H1 (cell line): Measurements from ENCODE around the gene PSORS1C1. TPM values are rescaled to one million over a fixed set of nuclear protein-coding genes. Genes with fewer than 3 reads are reported as not detected.

Experiments used
- CREB1 ChIP-seq: IDR thresholded peaks from 2 replicates; pipeline ENCODE4 v1.6.1; 2012; ENCODE audit warnings: inconsistent platforms
- POLR2A ChIP-seq, 2 experiments: IDR thresholded peaks; 1 replicate in 1 of 2; 2 replicates in 1 of 2; pipeline ENCODE4 v1.6.1; 2011; ENCODE audit warnings: low read depth in 2 of 2, low read length in 2 of 2, mild to moderate bottlenecking in 2 of 2; ENCODE audit errors: control extremely low read depth in 1 of 2
- SP1 ChIP-seq: IDR thresholded peaks from 2 replicates; pipeline ENCODE4 v1.6.1; 2011; ENCODE audit warnings: low read depth, low read length
- polyA plus RNA-seq, 7 experiments: library from polyadenylated mRNA; depleted of rRNA in 3 of 7; stranded (reverse) in 5 of 7; unstranded in 2 of 7; fragments of >200 nt in 5 of 7; fragments of 200-250 nt in 2 of 7; gene quantifications; 1 replicate in 5 of 7; 2 replicates in 1 of 7; 4 replicates in 1 of 7; pipeline versions ENCODE4 v1.2.1 to v1.2.3, GENCODE V29; 2011 to 2013; ENCODE audit warnings: missing spikeins in 2 of 7, mixed read lengths in 2 of 7
- total RNA-seq: library from RNA; stranded (reverse); fragmentation: NEBNext Ultra II Directional; extraction: Animal tissue kit (Norgen Biotek cat#: 25700); gene quantifications from 2 replicates; pipeline ENCODE4 v1.2.1, GENCODE V29; 2021
- TF ChIP-seq, protein P1 (sequence below): fragments of 300-600 bp; sonication (generic); IDR thresholded peaks from 2 replicates; pipeline ENCODE4 v1.7.1; 2012; ENCODE audit warnings: low read length, moderate library complexity, mild to moderate bottlenecking, inconsistent platforms; ENCODE audit not compliant: insufficient replicate concordance

The PSORS1C1 gene
- total and polyA plus RNA-seq, 2 of the 8 experiments (the other 6 are each of a cell fraction or from before 2014, with no cell fraction given) = 0.12 to 0.52 TPM

DNA sequence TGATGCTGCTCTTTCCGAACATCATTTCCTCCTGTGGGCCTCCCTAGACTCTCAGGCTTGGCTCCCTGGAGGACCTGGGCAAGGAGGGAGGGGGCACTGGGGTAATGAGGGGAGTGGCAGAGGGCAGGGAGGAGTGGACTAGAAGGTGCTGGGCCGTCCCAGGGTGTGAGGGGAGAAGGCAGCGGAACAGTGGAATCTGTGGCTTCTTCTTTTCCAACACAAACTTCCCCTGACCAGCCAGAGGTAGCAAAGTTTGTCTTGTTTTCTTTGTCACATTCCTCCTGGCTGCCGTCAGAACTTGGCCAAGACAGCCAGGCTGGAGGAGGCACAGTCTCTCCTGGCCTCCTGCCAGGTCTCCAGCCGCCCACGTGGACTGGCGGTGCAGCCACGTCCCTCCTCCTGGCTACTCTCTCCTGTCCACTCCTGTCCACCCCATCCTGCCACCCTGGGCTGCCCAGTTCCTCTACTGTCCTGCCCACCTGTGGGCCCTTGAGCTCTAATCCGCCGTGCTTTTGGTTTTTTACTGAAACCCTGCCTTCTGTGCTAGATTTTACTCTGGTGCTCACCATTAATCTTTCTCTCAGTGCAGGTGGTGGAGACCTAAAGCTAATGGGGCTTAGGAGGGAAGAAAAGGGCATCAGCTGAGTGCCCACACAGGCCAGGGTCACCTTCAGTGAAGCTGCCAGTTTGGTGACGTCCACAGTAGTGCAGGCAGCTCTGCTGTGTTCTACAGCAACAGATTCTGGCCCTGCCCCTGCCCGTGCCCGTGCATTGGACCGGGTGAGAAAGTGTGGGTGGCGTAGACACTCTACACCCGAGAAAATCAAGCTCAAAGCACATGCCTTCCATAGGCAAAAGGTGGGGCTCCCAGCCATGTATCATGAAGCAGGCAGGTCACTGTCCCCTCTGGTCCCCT is 8.4 kb downstream of the PSORS1C1 start (continued):
- TF ChIP-seq, protein P1, sequence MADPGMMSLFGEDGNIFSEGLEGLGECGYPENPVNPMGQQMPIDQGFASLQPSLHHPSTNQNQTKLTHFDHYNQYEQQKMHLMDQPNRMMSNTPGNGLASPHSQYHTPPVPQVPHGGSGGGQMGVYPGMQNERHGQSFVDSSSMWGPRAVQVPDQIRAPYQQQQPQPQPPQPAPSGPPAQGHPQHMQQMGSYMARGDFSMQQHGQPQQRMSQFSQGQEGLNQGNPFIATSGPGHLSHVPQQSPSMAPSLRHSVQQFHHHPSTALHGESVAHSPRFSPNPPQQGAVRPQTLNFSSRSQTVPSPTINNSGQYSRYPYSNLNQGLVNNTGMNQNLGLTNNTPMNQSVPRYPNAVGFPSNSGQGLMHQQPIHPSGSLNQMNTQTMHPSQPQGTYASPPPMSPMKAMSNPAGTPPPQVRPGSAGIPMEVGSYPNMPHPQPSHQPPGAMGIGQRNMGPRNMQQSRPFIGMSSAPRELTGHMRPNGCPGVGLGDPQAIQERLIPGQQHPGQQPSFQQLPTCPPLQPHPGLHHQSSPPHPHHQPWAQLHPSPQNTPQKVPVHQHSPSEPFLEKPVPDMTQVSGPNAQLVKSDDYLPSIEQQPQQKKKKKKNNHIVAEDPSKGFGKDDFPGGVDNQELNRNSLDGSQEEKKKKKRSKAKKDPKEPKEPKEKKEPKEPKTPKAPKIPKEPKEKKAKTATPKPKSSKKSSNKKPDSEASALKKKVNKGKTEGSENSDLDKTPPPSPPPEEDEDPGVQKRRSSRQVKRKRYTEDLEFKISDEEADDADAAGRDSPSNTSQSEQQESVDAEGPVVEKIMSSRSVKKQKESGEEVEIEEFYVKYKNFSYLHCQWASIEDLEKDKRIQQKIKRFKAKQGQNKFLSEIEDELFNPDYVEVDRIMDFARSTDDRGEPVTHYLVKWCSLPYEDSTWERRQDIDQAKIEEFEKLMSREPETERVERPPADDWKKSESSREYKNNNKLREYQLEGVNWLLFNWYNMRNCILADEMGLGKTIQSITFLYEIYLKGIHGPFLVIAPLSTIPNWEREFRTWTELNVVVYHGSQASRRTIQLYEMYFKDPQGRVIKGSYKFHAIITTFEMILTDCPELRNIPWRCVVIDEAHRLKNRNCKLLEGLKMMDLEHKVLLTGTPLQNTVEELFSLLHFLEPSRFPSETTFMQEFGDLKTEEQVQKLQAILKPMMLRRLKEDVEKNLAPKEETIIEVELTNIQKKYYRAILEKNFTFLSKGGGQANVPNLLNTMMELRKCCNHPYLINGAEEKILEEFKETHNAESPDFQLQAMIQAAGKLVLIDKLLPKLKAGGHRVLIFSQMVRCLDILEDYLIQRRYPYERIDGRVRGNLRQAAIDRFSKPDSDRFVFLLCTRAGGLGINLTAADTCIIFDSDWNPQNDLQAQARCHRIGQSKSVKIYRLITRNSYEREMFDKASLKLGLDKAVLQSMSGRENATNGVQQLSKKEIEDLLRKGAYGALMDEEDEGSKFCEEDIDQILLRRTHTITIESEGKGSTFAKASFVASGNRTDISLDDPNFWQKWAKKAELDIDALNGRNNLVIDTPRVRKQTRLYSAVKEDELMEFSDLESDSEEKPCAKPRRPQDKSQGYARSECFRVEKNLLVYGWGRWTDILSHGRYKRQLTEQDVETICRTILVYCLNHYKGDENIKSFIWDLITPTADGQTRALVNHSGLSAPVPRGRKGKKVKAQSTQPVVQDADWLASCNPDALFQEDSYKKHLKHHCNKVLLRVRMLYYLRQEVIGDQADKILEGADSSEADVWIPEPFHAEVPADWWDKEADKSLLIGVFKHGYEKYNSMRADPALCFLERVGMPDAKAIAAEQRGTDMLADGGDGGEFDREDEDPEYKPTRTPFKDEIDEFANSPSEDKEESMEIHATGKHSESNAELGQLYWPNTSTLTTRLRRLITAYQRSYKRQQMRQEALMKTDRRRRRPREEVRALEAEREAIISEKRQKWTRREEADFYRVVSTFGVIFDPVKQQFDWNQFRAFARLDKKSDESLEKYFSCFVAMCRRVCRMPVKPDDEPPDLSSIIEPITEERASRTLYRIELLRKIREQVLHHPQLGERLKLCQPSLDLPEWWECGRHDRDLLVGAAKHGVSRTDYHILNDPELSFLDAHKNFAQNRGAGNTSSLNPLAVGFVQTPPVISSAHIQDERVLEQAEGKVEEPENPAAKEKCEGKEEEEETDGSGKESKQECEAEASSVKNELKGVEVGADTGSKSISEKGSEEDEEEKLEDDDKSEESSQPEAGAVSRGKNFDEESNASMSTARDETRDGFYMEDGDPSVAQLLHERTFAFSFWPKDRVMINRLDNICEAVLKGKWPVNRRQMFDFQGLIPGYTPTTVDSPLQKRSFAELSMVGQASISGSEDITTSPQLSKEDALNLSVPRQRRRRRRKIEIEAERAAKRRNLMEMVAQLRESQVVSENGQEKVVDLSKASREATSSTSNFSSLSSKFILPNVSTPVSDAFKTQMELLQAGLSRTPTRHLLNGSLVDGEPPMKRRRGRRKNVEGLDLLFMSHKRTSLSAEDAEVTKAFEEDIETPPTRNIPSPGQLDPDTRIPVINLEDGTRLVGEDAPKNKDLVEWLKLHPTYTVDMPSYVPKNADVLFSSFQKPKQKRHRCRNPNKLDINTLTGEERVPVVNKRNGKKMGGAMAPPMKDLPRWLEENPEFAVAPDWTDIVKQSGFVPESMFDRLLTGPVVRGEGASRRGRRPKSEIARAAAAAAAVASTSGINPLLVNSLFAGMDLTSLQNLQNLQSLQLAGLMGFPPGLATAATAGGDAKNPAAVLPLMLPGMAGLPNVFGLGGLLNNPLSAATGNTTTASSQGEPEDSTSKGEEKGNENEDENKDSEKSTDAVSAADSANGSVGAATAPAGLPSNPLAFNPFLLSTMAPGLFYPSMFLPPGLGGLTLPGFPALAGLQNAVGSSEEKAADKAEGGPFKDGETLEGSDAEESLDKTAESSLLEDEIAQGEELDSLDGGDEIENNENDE = no peak
- no peak for TF ChIP-seq POLR2A (IDR thresholded peaks at IDR 0.05; ENCODE audit: control extremely low read depth in 1 of 2, low read depth in 2 of 2, low read length in 2 of 2)
- no peak for TF ChIP-seq CREB1
- no peak for TF ChIP-seq SP1
